Erythroblast (primary cell): ENCODE measurements around the gene STK36.

ENCODE experiments used
- GATA1 ChIP-seq: IDR thresholded peaks from 2 replicates; pipeline ENCODE4 v1.6.1; 2011; ENCODE audit warnings: low read depth, mild to moderate bottlenecking, control low read depth, low read length, moderate library complexity
- POLR2A ChIP-seq: IDR thresholded peaks from 2 replicates; pipeline ENCODE4 v1.6.1; 2011; ENCODE audit warnings: mild to moderate bottlenecking, low read length

- TF ChIP-seq POLR2A, result no peak
- no peak for TF ChIP-seq GATA1
These were observed 27.2 kb upstream of the STK36 start for GRCh38 chr2:218644721-218645120.
